ENCODE data around the gene PRKN.

The PRKN gene

DNA sequence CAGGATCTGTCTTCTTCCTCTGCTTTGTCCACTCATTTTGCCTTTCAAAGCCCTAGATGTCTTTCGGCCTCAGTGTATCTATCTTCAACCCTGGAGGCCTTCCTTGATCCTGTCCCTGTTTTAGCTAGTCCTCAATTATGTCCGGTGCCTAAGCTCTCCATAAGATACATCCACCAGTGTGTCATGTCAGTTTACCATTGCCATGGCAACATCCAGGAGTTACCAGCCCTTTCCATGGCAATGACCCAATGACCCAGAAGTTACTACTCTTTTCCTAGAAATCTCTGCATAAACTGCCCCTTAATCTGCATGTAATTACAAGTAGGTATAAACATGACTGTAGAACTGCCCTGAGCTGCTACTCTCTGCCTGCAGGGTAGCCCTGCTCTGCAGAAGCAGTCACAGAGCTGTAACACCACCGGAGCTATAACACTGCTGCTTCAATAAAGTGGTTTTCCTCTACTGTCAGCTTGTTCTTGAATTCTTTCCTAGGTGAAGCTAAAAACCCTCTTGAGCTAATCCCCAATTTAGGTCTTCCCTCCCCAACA is 741.6 kb downstream of the PRKN start (continued):
- TF ChIP-seq ZSCAN30 (tag by site-specific recombination; IDR thresholded peaks at IDR 0.05) (no peak), ZNF37A (tag by site-specific recombination; IDR thresholded peaks at IDR 0.05) (no peak), ZNF510 (tag by site-specific recombination; IDR thresholded peaks at IDR 0.05; ENCODE audit: insufficient replicate concordance) (no peak)
- TF ChIP-seq, protein P1, sequence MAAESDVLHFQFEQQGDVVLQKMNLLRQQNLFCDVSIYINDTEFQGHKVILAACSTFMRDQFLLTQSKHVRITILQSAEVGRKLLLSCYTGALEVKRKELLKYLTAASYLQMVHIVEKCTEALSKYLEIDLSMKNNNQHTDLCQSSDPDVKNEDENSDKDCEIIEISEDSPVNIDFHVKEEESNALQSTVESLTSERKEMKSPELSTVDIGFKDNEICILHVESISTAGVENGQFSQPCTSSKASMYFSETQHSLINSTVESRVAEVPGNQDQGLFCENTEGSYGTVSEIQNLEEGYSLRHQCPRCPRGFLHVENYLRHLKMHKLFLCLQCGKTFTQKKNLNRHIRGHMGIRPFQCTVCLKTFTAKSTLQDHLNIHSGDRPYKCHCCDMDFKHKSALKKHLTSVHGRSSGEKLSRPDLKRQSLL (tag by site-specific recombination; IDR thresholded peaks at IDR 0.05) = no peak

DNA sequence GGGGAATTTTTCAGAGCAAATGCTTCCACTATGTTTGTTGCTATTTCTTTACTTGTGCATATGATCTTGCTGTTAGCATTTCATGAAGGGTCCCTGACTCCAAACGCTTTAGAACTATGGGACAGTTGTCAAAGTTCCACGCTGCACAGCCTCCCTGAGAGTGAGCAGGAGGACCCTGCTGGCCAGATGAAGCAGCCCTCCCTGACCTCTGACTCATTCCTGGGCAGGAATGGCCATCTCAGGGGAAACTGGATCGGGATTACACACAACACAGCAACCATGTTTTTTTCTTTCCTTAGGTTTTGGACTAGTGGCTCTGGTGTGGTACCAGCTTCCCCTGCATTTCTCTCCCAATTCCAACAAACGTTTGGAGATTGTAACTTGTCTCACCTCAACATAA is 742.9 kb downstream of the PRKN start:
- H3K36me3 ChIP-seq (ENCODE audit: control insufficient read depth in 2 of 2, insufficient read depth in 1 of 2, low read length in 2 of 2) = no peaks in the 10 kb centered on the region
- ChIA-PET CTCF (no interaction called here), POLR2A (no interaction called here)
- no peaks in the 10 kb centered on the region for H3K4me1 ChIP-seq (ENCODE audit: control insufficient read depth, insufficient read depth, low read length)
- TF ChIP-seq ZNF561 (tag by site-specific recombination; IDR thresholded peaks at IDR 0.05; ENCODE audit: borderline replicate concordance) = no peak
- TF ChIP-seq, protein P2, sequence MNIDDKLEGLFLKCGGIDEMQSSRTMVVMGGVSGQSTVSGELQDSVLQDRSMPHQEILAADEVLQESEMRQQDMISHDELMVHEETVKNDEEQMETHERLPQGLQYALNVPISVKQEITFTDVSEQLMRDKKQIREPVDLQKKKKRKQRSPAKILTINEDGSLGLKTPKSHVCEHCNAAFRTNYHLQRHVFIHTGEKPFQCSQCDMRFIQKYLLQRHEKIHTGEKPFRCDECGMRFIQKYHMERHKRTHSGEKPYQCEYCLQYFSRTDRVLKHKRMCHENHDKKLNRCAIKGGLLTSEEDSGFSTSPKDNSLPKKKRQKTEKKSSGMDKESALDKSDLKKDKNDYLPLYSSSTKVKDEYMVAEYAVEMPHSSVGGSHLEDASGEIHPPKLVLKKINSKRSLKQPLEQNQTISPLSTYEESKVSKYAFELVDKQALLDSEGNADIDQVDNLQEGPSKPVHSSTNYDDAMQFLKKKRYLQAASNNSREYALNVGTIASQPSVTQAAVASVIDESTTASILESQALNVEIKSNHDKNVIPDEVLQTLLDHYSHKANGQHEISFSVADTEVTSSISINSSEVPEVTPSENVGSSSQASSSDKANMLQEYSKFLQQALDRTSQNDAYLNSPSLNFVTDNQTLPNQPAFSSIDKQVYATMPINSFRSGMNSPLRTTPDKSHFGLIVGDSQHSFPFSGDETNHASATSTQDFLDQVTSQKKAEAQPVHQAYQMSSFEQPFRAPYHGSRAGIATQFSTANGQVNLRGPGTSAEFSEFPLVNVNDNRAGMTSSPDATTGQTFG (tag by site-specific recombination; IDR thresholded peaks at IDR 0.05; ENCODE audit: borderline replicate concordance) = no peak
- no peak for TF ChIP-seq ZEB2 (tag by site-specific recombination; IDR thresholded peaks at IDR 0.05)
- TF ChIP-seq OSR2 (tag by site-specific recombination; IDR thresholded peaks at IDR 0.05) = no peak
- TF ChIP-seq, protein P3, sequence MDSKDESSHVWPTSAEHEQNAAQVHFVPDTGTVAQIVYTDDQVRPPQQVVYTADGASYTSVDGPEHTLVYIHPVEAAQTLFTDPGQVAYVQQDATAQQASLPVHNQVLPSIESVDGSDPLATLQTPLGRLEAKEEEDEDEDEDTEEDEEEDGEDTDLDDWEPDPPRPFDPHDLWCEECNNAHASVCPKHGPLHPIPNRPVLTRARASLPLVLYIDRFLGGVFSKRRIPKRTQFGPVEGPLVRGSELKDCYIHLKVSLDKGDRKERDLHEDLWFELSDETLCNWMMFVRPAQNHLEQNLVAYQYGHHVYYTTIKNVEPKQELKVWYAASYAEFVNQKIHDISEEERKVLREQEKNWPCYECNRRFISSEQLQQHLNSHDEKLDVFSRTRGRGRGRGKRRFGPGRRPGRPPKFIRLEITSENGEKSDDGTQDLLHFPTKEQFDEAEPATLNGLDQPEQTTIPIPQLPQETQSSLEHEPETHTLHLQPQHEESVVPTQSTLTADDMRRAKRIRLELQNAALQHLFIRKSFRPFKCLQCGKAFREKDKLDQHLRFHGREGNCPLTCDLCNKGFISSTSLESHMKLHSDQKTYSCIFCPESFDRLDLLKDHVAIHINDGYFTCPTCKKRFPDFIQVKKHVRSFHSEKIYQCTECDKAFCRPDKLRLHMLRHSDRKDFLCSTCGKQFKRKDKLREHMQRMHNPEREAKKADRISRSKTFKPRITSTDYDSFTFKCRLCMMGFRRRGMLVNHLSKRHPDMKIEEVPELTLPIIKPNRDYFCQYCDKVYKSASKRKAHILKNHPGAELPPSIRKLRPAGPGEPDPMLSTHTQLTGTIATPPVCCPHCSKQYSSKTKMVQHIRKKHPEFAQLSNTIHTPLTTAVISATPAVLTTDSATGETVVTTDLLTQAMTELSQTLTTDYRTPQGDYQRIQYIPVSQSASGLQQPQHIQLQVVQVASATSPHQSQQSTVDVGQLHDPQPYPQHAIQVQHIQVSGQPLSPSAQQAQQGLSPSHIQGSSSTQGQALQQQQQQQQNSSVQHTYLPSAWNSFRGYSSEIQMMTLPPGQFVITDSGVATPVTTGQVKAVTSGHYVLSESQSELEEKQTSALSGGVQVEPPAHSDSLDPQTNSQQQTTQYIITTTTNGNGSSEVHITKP (tag by site-specific recombination; IDR thresholded peaks at IDR 0.05) = no peak
- TF ChIP-seq GLIS2 (tag by site-specific recombination; IDR thresholded peaks at IDR 0.05) = no peak
- TF ChIP-seq ZBTB8A (tag by site-specific recombination; IDR thresholded peaks at IDR 0.05) = no peak
- TF ChIP-seq ZNF416 (tag by site-specific recombination; IDR thresholded peaks at IDR 0.05) = no peak
- no peak for TF ChIP-seq ZNF785 (tag by site-specific recombination; IDR thresholded peaks at IDR 0.05)
- no peak for TF ChIP-seq ZNF248 (tag by site-specific recombination; IDR thresholded peaks at IDR 0.05)
- TF ChIP-seq, protein P4, sequence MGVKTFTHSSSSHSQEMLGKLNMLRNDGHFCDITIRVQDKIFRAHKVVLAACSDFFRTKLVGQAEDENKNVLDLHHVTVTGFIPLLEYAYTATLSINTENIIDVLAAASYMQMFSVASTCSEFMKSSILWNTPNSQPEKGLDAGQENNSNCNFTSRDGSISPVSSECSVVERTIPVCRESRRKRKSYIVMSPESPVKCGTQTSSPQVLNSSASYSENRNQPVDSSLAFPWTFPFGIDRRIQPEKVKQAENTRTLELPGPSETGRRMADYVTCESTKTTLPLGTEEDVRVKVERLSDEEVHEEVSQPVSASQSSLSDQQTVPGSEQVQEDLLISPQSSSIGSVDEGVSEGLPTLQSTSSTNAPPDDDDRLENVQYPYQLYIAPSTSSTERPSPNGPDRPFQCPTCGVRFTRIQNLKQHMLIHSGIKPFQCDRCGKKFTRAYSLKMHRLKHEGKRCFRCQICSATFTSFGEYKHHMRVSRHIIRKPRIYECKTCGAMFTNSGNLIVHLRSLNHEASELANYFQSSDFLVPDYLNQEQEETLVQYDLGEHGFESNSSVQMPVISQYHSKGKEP (tag by site-specific recombination; IDR thresholded peaks at IDR 0.05) = no peak
- TF ChIP-seq ZNF404 (tag by site-specific recombination; IDR thresholded peaks at IDR 0.05) = no peak
- TF ChIP-seq ZSCAN23 (tag by site-specific recombination; IDR thresholded peaks at IDR 0.05) = no peak
- no peak for TF ChIP-seq ZNF292 (tag by site-specific recombination; IDR thresholded peaks at IDR 0.05; ENCODE audit: borderline replicate concordance, low read depth)
- TF ChIP-seq YY2 (tag by site-specific recombination; IDR thresholded peaks at IDR 0.05) = no peak
- no peak for TF ChIP-seq SP3 (tag by site-specific recombination; IDR thresholded peaks at IDR 0.05)
- TF ChIP-seq ZSCAN30 (tag by site-specific recombination; IDR thresholded peaks at IDR 0.05) = no peak
- H3K27ac ChIP-seq (ENCODE audit: extremely low read depth, low read depth, low read length) = no peak overlapping the region
- no peaks in the 10 kb centered on the region for H3K9me3 ChIP-seq (ENCODE audit: control insufficient read depth, insufficient read depth, low read depth, low read length)
- H3K4me3 ChIP-seq (ENCODE audit: low read depth, low read length) = no peak overlapping the region
